Measurements from ENCODE around the gene CHCHD3. TPM values are rescaled to one million over a fixed set of nuclear protein-coding genes. Genes with fewer than 3 reads are reported as not detected.

Gene CHCHD3
- polyA plus RNA-seq, 3 donors: 30.5 to 56.7 (median 48.8) TPM

DNA sequence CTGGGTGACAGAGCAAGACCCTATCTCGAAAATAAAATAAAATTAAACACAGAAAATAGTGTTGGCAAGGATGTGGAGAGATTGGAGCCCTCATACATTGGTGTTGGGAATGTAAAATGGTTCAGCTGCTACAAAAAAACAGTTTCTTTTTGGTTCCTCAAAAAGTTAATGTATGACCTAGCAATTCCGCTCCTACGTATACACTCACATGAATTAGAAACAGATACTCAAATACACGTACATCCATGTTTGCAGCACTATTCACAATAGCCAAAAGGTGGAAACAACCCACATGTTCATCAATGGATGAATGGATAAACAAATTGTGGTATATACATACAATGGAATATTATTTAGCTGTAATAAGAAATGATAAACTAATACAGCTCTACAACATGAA is 28.4 kb upstream of the CHCHD3 start:
- no peak overlapping the region for H3K4me3 Mint-ChIP-seq
- no peaks in the 10 kb centered on the region for H3K36me3 ChIP-seq (replicated peaks in 1 of 2; ENCODE audit: control insufficient read depth in 1 of 2, insufficient read depth in 2 of 2, low read length in 2 of 2)
- intact Hi-C loops (cut with micrococcal nuclease): no loop called here
- H3K4me1 Mint-ChIP-seq: no peaks in the 10 kb centered on the region
- no peaks in the 10 kb centered on the region for H4K20me1 ChIP-seq (ENCODE audit: insufficient read depth, low read length)
- peaks cover 0 to 7% of the 10 kb centered on the region in 2 donors for H3K9me3 ChIP-seq (replicated peaks in 1 of 2; ENCODE audit: control insufficient read depth in 1 of 2, insufficient read depth in 1 of 2, low read length in 2 of 2)
- H3K9ac ChIP-seq (ENCODE audit: insufficient read depth, low read length, poor library complexity, severe bottlenecking): no peak overlapping the region
- H2AFZ ChIP-seq (ENCODE audit: insufficient read depth, low read depth, low read length, poor library complexity, severe bottlenecking): no peak overlapping the region
- peaks cover 9 to 23% (median 12%) of the 10 kb centered on the region in 7 donors for H3K9me3 Mint-ChIP-seq
- H3K27ac Mint-ChIP-seq: no peak overlapping the region
- no peaks in the 10 kb centered on the region for H3K4me1 ChIP-seq (ENCODE audit: control insufficient read depth in 1 of 2, insufficient read depth in 2 of 2, low read length in 2 of 2)
- no peak for DNase-seq
- no peaks in the 10 kb centered on the region for H3K27me3 ChIP-seq (ENCODE audit: control insufficient read depth in 2 of 2, insufficient read depth in 2 of 2, low read length in 2 of 2)
- WGBS (ENCODE audit: insufficient coverage): no CpG with 5 or more reads among the region's 4 CpGs
- H3K4me2 ChIP-seq (replicated peaks; ENCODE audit: extremely low read depth, low read length, poor library complexity, severe bottlenecking): no peak overlapping the region
- H3K79me2 ChIP-seq (ENCODE audit: insufficient read depth, low read length): no peaks in the 10 kb centered on the region
- H3K27ac ChIP-seq (ENCODE audit: low read depth in 1 of 2, low read length in 2 of 2): no peak overlapping the region
- H3K27me3 Mint-ChIP-seq (ENCODE audit: low read depth in 3 of 3): peaks cover 0 to 9% (median 6%) of the 10 kb centered on the region in 3 donors
- no peak overlapping the region for H3K4me3 ChIP-seq (replicated peaks in 1 of 3; ENCODE audit: low read depth in 2 of 3, low read length in 3 of 3)
- TF ChIP-seq, protein P1, sequence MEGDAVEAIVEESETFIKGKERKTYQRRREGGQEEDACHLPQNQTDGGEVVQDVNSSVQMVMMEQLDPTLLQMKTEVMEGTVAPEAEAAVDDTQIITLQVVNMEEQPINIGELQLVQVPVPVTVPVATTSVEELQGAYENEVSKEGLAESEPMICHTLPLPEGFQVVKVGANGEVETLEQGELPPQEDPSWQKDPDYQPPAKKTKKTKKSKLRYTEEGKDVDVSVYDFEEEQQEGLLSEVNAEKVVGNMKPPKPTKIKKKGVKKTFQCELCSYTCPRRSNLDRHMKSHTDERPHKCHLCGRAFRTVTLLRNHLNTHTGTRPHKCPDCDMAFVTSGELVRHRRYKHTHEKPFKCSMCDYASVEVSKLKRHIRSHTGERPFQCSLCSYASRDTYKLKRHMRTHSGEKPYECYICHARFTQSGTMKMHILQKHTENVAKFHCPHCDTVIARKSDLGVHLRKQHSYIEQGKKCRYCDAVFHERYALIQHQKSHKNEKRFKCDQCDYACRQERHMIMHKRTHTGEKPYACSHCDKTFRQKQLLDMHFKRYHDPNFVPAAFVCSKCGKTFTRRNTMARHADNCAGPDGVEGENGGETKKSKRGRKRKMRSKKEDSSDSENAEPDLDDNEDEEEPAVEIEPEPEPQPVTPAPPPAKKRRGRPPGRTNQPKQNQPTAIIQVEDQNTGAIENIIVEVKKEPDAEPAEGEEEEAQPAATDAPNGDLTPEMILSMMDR (IDR thresholded peaks at IDR 0.05): no peak
- no peaks in the 10 kb centered on the region for H3K36me3 Mint-ChIP-seq

DNA sequence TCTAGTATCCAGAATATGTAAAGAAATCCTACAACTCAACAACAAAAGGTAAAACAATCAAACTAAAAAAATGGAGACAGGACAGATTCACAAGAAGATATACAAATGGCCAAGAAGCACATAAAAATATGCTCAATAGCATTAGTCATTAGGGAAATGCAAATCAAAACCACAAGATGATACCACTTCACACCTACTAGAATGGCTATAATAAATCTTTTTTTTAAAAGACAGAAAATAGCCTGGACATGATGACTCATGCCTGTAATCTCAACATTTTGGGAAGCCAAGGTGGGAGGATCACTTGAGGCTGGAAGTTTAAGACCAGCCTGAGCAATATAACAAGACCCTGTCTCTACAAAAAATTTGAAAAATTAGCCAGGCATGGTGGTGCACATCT is 27.9 kb upstream of the CHCHD3 start:
- no peak overlapping the region for H3K4me3 ChIP-seq (replicated peaks in 1 of 3; ENCODE audit: low read depth in 2 of 3, low read length in 3 of 3)
- no peaks in the 10 kb centered on the region for H3K4me1 Mint-ChIP-seq

More for the DNA sequence above, 27.9 kb upstream of the CHCHD3 start:
- DNase-seq: no peak
- H3K27ac ChIP-seq (ENCODE audit: low read depth in 1 of 2, low read length in 2 of 2): no peak overlapping the region
- TF ChIP-seq, protein P1 (IDR thresholded peaks at IDR 0.05): no peak
- intact Hi-C loops (cut with micrococcal nuclease): no loop called here
- H2AFZ ChIP-seq (ENCODE audit: insufficient read depth, low read depth, low read length, poor library complexity, severe bottlenecking): no peak overlapping the region
- H3K9ac ChIP-seq (ENCODE audit: insufficient read depth, low read length, poor library complexity, severe bottlenecking): no peak overlapping the region
- Mint-ChIP-seq H3K36me3 (no peaks in the 10 kb centered on the region), H3K4me3 (no peak overlapping the region), H3K27me3 (ENCODE audit: low read depth in 3 of 3) (peaks cover 0 to 9% (median 6%) of the 10 kb centered on the region in 3 donors), H3K27ac (no peak overlapping the region), H3K9me3 (peaks cover 9 to 23% (median 12%) of the 10 kb centered on the region in 7 donors)
- peaks cover 0 to 7% of the 10 kb centered on the region in 2 donors for H3K9me3 ChIP-seq (replicated peaks in 1 of 2; ENCODE audit: control insufficient read depth in 1 of 2, insufficient read depth in 1 of 2, low read length in 2 of 2)
- no peaks in the 10 kb centered on the region for H4K20me1 ChIP-seq (ENCODE audit: insufficient read depth, low read length)
- no peak overlapping the region for H3K4me2 ChIP-seq (replicated peaks; ENCODE audit: extremely low read depth, low read length, poor library complexity, severe bottlenecking)
- no peaks in the 10 kb centered on the region for H3K79me2 ChIP-seq (ENCODE audit: insufficient read depth, low read length)
- no peaks in the 10 kb centered on the region for H3K27me3 ChIP-seq (ENCODE audit: control insufficient read depth in 2 of 2, insufficient read depth in 2 of 2, low read length in 2 of 2)
- no peaks in the 10 kb centered on the region for H3K4me1 ChIP-seq (ENCODE audit: control insufficient read depth in 1 of 2, insufficient read depth in 2 of 2, low read length in 2 of 2)
- H3K36me3 ChIP-seq (replicated peaks in 1 of 2; ENCODE audit: control insufficient read depth in 1 of 2, insufficient read depth in 2 of 2, low read length in 2 of 2): no peaks in the 10 kb centered on the region
